Tibial artery (tissue), 4 donors: ENCODE data around the gene SPTBN4.

Experiments
- DNase-seq, 2 donors: peaks; one replicate each; pipeline ENCODE4 v3.0.0-alpha.2; 2019
- H3K27ac ChIP-seq, 2 donors: fragments of 200-600 bp; sonication (generic) in 1 of 2; 1 replicate in 1 of 2; 2 replicates in 1 of 2; pipeline ENCODE4 v1.5.1; 2018 to 2019; ENCODE audit warnings: mild to moderate bottlenecking in 1 of 2
- H3K27me3 ChIP-seq, 2 donors: fragments of 200-600 bp; sonication (generic) in 1 of 2; one replicate each; pipeline versions ENCODE4 v1.5.1 to v1.6.0; 2016 to 2019
- H3K36me3 ChIP-seq, 3 donors: fragments of 200-600 bp; sonication (generic) in 2 of 3; one replicate each; pipeline ENCODE4 v1.5.1; 2016 to 2019; ENCODE audit warnings: mild to moderate bottlenecking in 2 of 3
- H3K4me1 ChIP-seq, 4 donors: fragments of 200-600 bp; sonication (generic) in 2 of 4; 1 replicate in 3 of 4; 2 replicates in 1 of 4; pipeline ENCODE4 v1.5.1; 2016 to 2019
- H3K4me3 ChIP-seq, 2 donors: fragments of 200-600 bp; sonication (generic) in 1 of 2; 1 replicate in 1 of 2; 2 replicates in 1 of 2; pipeline ENCODE4 v1.5.1; 2018 to 2019; ENCODE audit warnings: mild to moderate bottlenecking in 2 of 2
- H3K9me3 ChIP-seq, 3 donors: fragments of 200-600 bp; sonication (generic) in 1 of 3; one replicate each; pipeline ENCODE4 v1.5.1; 2016 to 2019
- intact Hi-C: fragments of 100-400 bp; cut with DNase I; formaldehyde crosslinking; loops from one replicate; pipeline ENCODE4 v1.15.0; 2023; ENCODE audit warnings: low total_unique reads
- TF ChIP-seq, protein P1 (sequence below), 2 experiments: fragments of 200-600 bp in 1 of 2; fragments of 450-650 bp in 1 of 2; IDR thresholded peaks; one replicate each; pipeline ENCODE4 v1.5.1; 2017 to 2019; ENCODE audit warnings: antibody characterized with exemption in 2 of 2, mild to moderate bottlenecking in 1 of 2, moderate library complexity in 1 of 2

Gene SPTBN4

DNA sequence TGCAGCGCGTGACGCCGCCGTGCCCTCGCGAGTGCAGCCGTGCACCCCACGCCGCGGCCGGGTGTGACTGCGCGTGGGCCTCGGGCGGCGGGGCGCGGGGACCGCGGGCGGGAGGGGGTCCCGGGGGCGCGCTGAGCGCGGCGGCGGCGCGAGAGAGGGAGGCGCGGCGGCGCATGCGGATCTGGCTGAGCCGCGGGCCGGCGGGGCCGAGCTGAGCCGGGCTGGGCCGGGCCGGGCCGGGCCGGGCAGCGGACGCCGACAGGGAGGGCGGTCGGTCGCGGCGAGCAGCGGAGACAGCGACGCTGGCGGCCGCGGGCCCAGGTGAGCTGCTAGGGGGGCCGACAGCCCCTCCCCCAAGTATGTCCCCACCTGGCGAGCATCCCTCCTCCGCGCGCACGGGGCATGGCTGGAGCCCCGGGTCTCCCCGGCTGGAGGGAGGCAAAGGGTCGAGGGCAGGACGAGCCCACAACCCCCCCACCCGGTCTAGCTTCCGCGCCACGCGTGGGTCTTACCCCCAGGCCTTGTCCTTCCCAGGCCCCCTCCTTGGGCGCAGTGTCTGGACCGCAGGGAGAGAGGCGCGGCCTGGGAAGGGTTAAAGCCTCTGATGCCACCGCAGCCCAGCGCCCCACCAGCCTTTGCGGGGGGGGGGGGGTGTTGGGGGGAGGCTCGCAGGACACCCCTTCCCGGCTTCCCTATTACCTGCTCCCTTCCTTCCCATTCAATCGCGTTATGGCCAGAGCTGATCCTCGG is at the start of gene SPTBN4:
SPTBN4 (plus strand) TSS at position 17 of the 750 bp plus-strand sequence. CDS start 5,621 bp downstream, outside the sequence.
- peak in 1 of 2 donors; percentile 73 for DNase-seq
- Histone ChIP-seq H3K27me3 (no peaks in the 10 kb centered on the region), H3K27ac (peak within 1 kb of the TSS; percentile 69 to 92), H3K4me1 (peaks cover 0 to 36% (median 26%) of the 10 kb centered on the region in 4 donors), H3K36me3 (no peaks in the 10 kb centered on the region), H3K4me3 (peak within 1 kb of the TSS; percentile 47 to 82), H3K9me3 (no peaks in the 10 kb centered on the region)
- intact Hi-C loops = loop anchor here (10.0 kb wide), 1 partner anchor 128 kb away; no protein-coding TSS in a partner anchor
- TF ChIP-seq, protein P1, sequence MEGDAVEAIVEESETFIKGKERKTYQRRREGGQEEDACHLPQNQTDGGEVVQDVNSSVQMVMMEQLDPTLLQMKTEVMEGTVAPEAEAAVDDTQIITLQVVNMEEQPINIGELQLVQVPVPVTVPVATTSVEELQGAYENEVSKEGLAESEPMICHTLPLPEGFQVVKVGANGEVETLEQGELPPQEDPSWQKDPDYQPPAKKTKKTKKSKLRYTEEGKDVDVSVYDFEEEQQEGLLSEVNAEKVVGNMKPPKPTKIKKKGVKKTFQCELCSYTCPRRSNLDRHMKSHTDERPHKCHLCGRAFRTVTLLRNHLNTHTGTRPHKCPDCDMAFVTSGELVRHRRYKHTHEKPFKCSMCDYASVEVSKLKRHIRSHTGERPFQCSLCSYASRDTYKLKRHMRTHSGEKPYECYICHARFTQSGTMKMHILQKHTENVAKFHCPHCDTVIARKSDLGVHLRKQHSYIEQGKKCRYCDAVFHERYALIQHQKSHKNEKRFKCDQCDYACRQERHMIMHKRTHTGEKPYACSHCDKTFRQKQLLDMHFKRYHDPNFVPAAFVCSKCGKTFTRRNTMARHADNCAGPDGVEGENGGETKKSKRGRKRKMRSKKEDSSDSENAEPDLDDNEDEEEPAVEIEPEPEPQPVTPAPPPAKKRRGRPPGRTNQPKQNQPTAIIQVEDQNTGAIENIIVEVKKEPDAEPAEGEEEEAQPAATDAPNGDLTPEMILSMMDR (IDR thresholded peaks at IDR 0.05) = no peak

DNA sequence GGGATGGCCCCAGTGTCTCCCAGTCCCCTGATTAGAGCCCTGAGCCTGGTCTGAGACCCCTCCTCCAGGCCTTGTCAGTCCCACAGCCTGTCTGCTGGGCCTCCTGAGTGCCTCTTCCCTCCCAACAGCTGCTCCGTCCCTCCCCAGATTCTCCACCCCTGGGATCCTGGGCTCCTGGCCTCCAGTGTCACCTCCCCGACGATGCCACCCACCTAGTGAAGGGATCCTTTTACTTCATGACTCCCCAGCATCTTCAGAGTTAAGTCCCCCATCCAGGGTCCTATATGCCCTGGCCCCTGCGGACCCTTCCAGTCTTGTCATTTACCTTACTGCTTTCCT is 49.2 kb upstream of the SPTBN4 start:
- TF ChIP-seq, protein P1 (IDR thresholded peaks at IDR 0.05) = no peak
- peaks cover 0 to 18% (median 15%) of the 10 kb centered on the region in 4 donors for H3K4me1 ChIP-seq
- no peak overlapping the region for H3K4me3 ChIP-seq
- H3K27me3 ChIP-seq = no peaks in the 10 kb centered on the region
- no peak for DNase-seq
- H3K27ac ChIP-seq = peak overlapping the region; percentile 37 to 45
- no peaks in the 10 kb centered on the region for H3K9me3 ChIP-seq
- peaks cover 3% of the 10 kb centered on the region in 3 donors for H3K36me3 ChIP-seq
- intact Hi-C loops = loop anchor here (5.0 kb wide), 1 partner anchor 65 kb away; no protein-coding TSS in a partner anchor

DNA sequence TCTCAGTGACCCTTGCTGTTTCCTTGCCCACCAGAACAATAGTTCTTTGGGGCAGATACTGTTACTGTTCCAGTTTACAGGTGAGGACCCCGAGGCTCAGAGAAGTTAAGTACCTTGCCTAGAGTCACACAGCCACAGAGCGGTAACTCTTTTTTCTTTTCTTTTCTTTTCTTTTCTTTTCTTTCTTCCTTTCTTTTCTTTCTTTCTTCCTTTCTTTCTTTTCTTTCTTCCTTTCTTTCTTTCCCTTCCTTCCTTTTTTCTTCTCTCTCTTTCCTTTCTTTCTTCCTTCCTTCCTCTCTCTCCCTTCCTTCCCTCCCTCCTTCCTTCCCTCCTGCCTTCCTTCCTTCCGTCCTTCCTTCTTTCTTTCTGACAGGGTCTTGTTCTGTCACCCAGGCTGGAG is 48.8 kb upstream of the SPTBN4 start:
- TF ChIP-seq, protein P1 (IDR thresholded peaks at IDR 0.05) = no peak
- intact Hi-C loops = loop anchor here (2.0 to 5.0 kb wide), 2 partner anchors 29 to 66 kb away; no protein-coding TSS in a partner anchor
- Histone ChIP-seq H3K27me3 (no peaks in the 10 kb centered on the region), H3K4me3 (no peak overlapping the region), H3K4me1 (peaks cover 0 to 23% (median 19%) of the 10 kb centered on the region in 4 donors), H3K9me3 (no peaks in the 10 kb centered on the region), H3K36me3 (peaks cover 7 to 8% (median 8%) of the 10 kb centered on the region in 3 donors), H3K27ac (no peak overlapping the region)
- DNase-seq = no peak

DNA sequence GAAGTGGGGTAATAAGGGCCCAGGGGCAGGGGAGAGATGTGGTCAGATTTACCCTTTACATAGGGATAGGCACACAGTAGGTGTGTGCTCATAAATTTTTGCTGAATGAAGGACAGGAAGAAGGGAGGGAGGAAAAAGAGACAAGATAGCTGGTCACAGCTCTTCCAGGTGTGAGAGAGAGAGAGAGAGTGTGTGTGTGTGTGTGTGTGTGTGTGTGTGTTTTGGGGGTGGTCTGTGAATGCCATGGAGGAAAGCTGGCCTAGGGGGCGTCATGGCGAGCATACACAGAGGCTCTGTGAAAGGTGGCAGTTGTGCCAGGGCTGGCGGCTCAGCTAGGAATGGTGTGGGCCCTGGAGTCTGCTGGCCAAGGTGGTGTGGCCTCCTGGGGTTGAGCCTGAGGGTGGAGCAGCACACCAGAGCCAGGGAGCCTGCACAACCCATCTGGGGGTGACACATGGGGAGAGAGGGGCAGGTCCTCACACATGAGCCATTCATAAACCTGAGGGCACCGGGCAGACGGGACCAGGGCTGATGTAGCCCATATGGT is 47.7 kb upstream of the SPTBN4 start:
- peaks cover 10 to 13% (median 11%) of the 10 kb centered on the region in 3 donors for H3K36me3 ChIP-seq
- no peak overlapping the region for H3K27ac ChIP-seq
- intact Hi-C loops = loop anchor here (2.0 to 5.0 kb wide), 2 partner anchors 28 to 67 kb away; no protein-coding TSS in a partner anchor
- no peak overlapping the region for H3K4me3 ChIP-seq
- TF ChIP-seq, protein P1 (IDR thresholded peaks at IDR 0.05) = no peak
- peaks cover 0 to 34% (median 30%) of the 10 kb centered on the region in 4 donors for H3K4me1 ChIP-seq
- H3K9me3 ChIP-seq = no peaks in the 10 kb centered on the region
- H3K27me3 ChIP-seq = no peaks in the 10 kb centered on the region
- DNase-seq = no peak

DNA sequence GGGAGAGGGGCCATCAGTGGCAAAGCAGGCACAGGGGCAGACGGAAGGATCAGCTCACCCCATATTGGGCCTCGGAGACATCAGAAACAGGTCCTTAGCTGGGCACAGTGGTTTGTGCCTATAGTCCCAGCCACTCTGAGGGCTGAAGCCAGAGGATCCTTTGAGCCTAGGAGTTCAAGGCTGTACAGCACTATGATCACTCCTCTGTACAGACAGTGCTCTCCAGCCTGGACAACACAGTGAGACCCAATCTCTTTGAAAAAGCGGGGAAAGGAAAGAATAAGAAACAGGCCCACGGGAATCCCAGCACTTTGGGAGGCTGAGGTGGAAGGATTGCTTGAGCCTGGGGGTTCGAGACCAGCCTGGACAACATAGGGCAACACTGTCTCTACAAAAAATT is 47.0 kb upstream of the SPTBN4 start:
- H3K27me3 ChIP-seq = no peaks in the 10 kb centered on the region
- TF ChIP-seq, protein P1 (IDR thresholded peaks at IDR 0.05) = no peak
- no peak for DNase-seq
- no peak overlapping the region for H3K27ac ChIP-seq
- intact Hi-C loops = loop anchor here (2.0 to 5.0 kb wide), 2 partner anchors 27 to 67 kb away; no protein-coding TSS in a partner anchor
- peaks cover 0 to 39% (median 34%) of the 10 kb centered on the region in 4 donors for H3K4me1 ChIP-seq
- no peaks in the 10 kb centered on the region for H3K9me3 ChIP-seq
- no peak overlapping the region for H3K4me3 ChIP-seq
- peaks cover 10 to 13% (median 11%) of the 10 kb centered on the region in 3 donors for H3K36me3 ChIP-seq
